NCI-H748 (cell line): ENCODE data around the gene LAS1L.
"Not testable (repeated sequence)": the region's sequence is repeated elsewhere in the genome, so short reads cannot be mapped to it uniquely, and the experiment has no call there.

Experiments used
- DNase-seq: peaks from one replicate; lab custom pipeline; 2025; ENCODE audit not compliant: unreplicated experiment; lab: John Stamatoyannopoulos, UW

Gene LAS1L

DNA sequence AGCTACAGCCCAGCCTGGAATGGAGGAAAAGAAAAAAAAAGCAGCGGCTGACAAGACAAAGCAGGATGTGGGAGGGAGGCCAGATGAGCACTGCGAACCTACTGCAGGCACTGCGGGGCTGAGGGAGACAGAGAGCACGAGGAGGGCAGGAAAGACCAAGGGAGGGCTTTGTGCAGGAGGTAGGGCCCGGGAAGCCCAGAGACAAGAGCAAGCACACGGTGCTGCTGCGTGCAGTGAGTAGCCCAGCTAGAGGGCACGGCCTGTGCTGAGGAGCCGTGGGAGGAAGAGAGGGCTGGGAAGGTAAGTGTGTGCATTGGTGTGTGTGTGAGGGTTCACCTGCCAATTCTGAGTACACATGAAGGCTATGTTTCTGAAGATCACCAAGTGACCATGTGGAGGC is 15.6 kb downstream of the LAS1L start:
- DNase-seq = not testable (repeated sequence)

GRCh38 chrX:65517923-65518322 is 16.7 kb downstream of the LAS1L start:
- no peak for DNase-seq

- no peak for DNase-seq
Measured at GRCh38 chrX:65516756-65517155, 17.8 kb downstream of the LAS1L start.

- DNase-seq = no peak
Measured at GRCh38 chrX:65513610-65514009, 21.0 kb downstream of the LAS1L start.

- DNase-seq = no peak
Measured at GRCh38 chrX:65509400-65509799, 25.2 kb downstream of the LAS1L start.

DNA sequence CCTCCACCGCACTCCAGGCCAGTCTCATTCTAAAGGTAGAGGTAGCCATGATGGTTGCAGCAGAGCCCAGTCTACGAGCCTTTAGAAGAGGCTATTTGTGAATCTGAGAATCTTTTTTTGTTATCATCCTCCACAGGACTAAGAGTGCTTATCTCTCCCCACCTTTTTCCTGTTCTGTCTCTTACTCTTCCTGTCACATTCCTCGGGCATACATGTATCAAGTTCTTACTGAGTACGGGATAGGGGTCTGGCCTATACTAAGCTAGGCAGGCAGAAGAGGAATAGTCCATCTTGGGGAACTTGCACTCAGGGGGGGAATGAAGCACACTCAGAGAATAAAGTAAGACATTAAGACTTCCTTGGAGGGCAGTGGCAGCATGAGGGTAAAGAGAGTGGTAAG is 25.7 kb downstream of the LAS1L start:
- no peak for DNase-seq

GRCh38 chrX:65502618-65503017 is 32.0 kb downstream of the LAS1L start:
- DNase-seq = no peak

- no peak for DNase-seq
Measured at GRCh38 chrX:65493431-65493830, 41.2 kb downstream of the LAS1L start.

DNA sequence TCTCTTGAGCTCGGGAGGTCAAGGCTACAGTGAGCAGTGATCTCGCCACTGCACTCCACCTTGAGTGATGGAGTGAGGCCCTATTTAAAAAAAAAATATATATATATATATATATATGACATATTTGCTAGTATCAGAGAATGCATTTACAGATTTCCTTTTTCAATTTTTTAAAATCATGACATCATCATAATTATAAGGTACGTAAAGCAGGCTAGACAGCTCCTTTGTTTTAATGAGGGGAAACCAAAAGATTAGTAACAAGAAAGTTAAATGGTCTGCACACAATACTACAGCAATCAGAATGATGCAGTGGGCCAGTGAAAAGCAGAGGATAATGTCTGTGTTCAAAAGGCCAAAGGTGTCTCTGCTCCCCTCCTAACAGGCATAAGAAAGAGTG is 43.0 kb downstream of the LAS1L start:
- no peak for DNase-seq

DNA sequence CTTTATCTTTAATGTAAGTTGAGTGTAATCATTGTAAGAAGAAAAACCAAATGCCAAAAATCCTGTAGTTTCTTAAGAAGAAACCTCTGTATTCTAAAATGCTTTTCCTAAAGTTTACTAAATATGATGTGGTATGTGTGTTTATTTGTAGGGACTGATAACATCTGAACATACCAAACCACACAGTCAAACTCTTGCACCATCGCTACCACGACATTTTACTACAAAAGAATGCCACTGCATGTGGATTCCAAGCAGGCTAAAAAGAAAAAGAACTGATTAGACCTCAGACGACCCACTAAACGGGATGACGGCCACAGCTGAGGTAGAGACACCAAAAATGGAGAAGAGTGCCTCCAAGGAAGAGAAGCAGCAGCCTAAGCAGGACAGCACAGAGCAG is 46.1 kb downstream of the LAS1L start:
- no peak for DNase-seq

DNA sequence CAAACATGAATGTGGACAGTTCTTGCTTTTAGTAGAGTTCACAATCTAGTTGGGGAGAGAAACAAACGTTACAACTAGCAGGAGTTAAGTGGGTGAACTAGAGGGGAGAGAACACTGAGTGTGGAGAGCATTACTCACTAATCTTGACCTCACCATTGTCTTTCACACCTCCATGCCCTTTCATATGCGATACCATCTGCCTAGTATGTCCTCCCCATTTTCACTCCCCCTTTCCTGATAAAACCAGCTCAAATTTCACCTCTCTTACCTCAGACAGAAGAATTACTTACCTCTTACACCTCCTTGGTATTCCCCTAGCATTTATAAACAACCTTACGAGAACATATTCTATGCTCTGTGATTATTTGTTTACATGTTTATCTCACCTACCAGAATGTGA is 53.6 kb downstream of the LAS1L start:
- no peak for DNase-seq

DNA sequence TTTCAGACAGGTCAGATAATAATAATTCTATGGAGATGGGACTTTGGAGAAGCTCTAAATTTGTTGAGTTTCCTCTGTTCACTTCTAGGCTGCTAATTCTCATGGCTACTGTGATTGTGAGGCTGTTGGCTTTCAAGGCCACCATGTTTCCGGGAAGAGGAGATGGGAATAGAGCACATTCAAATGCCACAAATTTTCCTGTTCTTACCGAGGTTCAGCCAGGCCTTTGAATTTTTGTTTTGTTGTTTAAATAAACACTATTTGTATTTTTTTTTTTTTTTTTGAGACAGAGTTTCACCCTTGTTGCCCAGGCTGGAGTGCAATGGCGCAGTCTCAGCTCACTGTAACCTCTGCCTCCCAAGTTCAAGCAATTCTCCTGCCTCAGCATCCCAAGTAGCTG is 55.5 kb downstream of the LAS1L start:
- DNase-seq = not testable (repeated sequence)

DNA sequence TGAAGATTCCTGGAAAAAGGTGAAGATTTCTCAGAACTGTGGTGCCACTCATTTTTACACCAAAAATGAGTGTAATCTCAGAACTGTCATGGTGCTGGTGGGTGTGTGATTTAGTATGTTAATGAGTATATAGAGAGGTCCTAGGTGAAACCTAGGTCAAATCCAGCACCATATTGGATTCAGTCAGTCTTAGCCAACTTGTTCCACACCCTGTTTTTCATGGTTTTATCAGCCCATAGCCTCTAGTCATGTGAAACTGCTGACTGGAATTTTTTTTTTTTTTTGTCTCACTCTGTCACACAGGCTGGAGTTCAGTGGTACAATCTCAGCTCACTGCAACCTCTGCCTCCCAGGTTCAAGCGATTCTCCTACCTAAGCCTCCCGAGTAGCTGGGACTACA is 58.0 kb downstream of the LAS1L start:
- no peak for DNase-seq

DNA sequence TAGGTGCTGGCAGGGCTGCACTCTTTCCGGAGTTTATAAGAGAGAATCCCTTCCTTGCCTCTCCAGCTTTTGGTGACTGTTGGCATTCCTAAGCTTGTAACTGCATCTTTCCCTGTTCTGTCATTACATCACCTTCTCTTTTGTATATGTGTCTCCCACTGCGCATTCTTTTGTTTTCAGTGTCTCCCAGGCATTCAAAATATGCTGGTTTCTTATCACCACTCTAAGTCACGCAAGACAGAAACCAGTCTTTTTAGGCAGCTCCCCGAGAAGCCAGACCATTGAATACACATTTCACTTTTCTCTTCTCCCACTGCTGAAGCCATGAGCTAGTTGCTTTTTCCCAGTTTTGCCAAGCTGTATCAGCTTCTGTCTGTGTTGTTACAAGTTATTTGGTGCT is 71.0 kb downstream of the LAS1L start:
- DNase-seq = no peak
